Left ventricle myocardium inferior (tissue), 1 donor: ENCODE data around the gene REEP2. TPM values are rescaled to one million over a fixed set of nuclear protein-coding genes. Genes with fewer than 3 reads are reported as not detected.

Experiments
- DNase-seq: peaks from one replicate; pipeline ENCODE4 v3.0.0-alpha.2; 2020
- H3K27ac ChIP-seq: fragments of 200-600 bp; replicated peaks from 2 replicates; pipeline ENCODE4 v1.8.0; 2021
- H3K27me3 ChIP-seq: fragments of 200-600 bp; 2 replicates; pipeline ENCODE4 v1.8.0; 2021; ENCODE audit warnings: low read depth
- H3K36me3 ChIP-seq: fragments of 200-600 bp; 2 replicates; pipeline ENCODE4 v1.8.0; 2021
- H3K4me1 ChIP-seq: fragments of 200-600 bp; 2 replicates; pipeline ENCODE4 v1.8.0; 2021
- H3K4me3 ChIP-seq: fragments of 200-600 bp; 2 replicates; pipeline ENCODE4 v1.8.0; 2021; ENCODE audit warnings: mild to moderate bottlenecking, moderate library complexity
- H3K9me3 ChIP-seq: fragments of 200-600 bp; replicated peaks from 2 replicates; pipeline ENCODE4 v1.8.0; 2021
- intact Hi-C: fragments of 100-400 bp; cut with micrococcal nuclease; formaldehyde crosslinking; loops from one replicate; pipeline ENCODE4 v1.11.0; 2022
- total RNA-seq: library from RNA; stranded (reverse); fragmentation: NEBNext Ultra II Directional; extraction: Animal tissue kit (Norgen Biotek cat#: 25700); gene quantifications from one replicate; pipeline ENCODE4 v1.2.1, GENCODE V29; 2021
- TF ChIP-seq, protein P1 (sequence below): fragments of 200-600 bp; IDR thresholded peaks from 2 replicates; pipeline ENCODE4 v1.8.0; 2021; ENCODE audit warnings: antibody characterized with exemption, mild to moderate bottlenecking, borderline replicate concordance
- donor health status: DM: no; HTN: yes; CAD: no; lungs with severe emphysema.

REEP2 gene
- total RNA-seq, 1 donor from 2014 or later, result 6.6 TPM

DNA sequence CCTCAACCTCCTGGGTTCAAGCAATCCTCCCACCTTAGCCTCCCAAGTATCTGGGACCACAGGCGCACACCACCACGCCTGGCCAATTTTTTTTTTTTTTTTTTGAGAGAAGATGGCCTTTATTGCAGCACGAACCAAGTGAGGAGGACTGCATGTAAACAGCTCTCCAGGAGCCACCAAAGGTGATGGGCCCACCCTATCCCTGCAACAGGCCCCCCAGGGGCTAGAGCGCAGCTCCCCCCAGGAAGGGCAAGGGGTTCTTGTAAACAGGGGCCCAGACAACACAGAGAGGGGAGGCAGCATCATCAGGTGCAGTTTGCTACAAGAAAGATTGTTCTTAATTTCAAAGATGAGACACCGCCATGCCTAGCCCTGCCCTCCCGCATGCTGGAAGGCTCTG is 13.9 kb downstream of the REEP2 start:
- Histone ChIP-seq H3K36me3 (no peaks in the 10 kb centered on the region), H3K27me3 (no peaks in the 10 kb centered on the region), H3K9me3 (no peaks in the 10 kb centered on the region), H3K4me3 (no peak overlapping the region), H3K4me1 (peaks cover 16% of the 10 kb centered on the region), H3K27ac (no peak overlapping the region)
- TF ChIP-seq, protein P1, sequence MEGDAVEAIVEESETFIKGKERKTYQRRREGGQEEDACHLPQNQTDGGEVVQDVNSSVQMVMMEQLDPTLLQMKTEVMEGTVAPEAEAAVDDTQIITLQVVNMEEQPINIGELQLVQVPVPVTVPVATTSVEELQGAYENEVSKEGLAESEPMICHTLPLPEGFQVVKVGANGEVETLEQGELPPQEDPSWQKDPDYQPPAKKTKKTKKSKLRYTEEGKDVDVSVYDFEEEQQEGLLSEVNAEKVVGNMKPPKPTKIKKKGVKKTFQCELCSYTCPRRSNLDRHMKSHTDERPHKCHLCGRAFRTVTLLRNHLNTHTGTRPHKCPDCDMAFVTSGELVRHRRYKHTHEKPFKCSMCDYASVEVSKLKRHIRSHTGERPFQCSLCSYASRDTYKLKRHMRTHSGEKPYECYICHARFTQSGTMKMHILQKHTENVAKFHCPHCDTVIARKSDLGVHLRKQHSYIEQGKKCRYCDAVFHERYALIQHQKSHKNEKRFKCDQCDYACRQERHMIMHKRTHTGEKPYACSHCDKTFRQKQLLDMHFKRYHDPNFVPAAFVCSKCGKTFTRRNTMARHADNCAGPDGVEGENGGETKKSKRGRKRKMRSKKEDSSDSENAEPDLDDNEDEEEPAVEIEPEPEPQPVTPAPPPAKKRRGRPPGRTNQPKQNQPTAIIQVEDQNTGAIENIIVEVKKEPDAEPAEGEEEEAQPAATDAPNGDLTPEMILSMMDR, result no peak
- intact Hi-C loops, result no loop called here
- no peak for DNase-seq

DNA sequence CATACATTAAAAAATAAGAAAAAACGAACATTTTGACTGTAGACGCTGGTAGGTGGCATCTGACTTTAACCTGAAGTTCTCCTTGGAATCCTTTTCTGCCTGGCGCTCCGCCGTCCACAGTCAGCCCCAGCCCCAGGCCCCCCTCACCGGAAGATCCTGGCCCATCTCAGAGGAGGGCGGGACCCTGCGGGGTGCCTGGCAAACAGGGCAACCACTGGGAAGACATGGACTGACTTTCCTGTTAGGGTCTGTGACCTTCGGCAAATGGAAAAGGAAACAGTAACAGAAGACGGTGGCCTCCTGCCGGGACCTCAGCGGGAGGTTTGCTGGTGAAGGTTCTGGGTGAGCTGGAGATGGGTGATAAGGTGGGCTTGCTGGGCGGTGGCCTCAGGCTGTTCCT is 14.7 kb downstream of the REEP2 start:
- Histone ChIP-seq H3K9me3 (no peaks in the 10 kb centered on the region), H3K4me3 (no peak overlapping the region), H3K27me3 (no peaks in the 10 kb centered on the region), H3K36me3 (no peaks in the 10 kb centered on the region), H3K4me1 (peaks cover 25% of the 10 kb centered on the region), H3K27ac (no peak overlapping the region)
- no peak for DNase-seq
- TF ChIP-seq, protein P1, result no peak
- intact Hi-C loops, result no loop called here

DNA sequence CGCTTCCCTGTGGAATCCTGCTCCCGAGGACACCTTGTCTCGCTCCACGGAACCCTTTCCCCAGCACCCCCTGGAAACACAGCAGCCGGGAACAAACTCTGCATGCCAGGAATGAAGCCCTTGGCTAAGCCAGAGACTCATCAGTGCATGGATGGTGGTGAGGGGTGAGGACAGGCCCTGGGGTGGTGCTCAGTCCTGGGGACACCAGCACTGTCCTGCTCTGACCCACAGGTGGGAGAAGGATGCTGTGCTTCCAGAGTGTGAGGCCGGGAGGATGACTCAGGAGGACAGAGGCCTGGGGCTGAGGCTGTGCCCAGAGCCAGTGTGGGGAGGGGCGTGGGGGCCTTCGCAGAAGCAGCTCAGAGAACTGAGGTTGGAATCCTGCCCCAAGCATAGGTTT is 15.3 kb downstream of the REEP2 start:
- H3K36me3 ChIP-seq, result no peaks in the 10 kb centered on the region
- no peaks in the 10 kb centered on the region for H3K9me3 ChIP-seq
- no peaks in the 10 kb centered on the region for H3K27me3 ChIP-seq
- TF ChIP-seq, protein P1, result no peak
- H3K4me3 ChIP-seq, result no peak overlapping the region
- intact Hi-C loops, result no loop called here
- H3K4me1 ChIP-seq, result peaks cover 31% of the 10 kb centered on the region
- H3K27ac ChIP-seq, result no peak overlapping the region
- DNase-seq, result no peak

DNA sequence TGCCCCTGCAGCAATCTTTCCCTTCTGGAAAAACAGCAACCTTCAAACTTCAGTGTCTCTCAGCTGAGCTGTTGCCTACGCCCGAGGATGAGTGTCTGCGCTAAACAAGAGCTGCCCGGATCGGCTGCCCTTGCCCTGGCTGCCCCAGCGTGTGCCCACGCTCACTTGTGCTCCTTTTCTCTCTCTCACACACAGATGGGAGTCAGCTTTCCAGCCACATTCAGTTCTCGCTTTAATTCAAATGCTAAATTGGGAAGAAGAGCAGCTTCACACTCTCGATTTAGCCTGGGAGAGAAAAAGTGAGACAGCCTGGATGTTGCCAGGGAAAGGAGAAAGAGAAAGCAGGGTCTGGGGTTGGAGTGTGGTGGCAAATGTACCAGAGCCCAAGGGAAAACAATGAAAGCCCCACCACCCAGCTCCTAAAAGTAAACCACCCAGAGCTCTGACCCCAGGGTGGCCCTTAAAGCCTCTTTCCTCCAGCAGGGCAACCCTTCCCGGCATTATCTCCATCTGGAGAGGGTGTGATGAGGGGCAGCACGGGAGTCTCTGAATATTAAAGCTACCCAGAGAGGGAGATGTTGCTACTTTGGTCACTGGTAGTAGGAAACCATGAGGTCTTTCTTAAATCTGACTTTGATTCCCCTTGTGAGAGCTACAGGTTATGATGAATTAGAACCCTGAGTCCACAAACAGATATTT is 16.5 kb downstream of the REEP2 start:
- intact Hi-C loops, result loop anchor here (5.0 kb wide), 1 partner anchor 47 kb away; no protein-coding TSS in a partner anchor
- Histone ChIP-seq H3K4me3 (no peak overlapping the region), H3K4me1 (peaks cover 34% of the 10 kb centered on the region), H3K9me3 (no peaks in the 10 kb centered on the region), H3K36me3 (no peaks in the 10 kb centered on the region), H3K27me3 (no peaks in the 10 kb centered on the region), H3K27ac (no peak overlapping the region)
- no peak for DNase-seq
- TF ChIP-seq, protein P1, result no peak

DNA sequence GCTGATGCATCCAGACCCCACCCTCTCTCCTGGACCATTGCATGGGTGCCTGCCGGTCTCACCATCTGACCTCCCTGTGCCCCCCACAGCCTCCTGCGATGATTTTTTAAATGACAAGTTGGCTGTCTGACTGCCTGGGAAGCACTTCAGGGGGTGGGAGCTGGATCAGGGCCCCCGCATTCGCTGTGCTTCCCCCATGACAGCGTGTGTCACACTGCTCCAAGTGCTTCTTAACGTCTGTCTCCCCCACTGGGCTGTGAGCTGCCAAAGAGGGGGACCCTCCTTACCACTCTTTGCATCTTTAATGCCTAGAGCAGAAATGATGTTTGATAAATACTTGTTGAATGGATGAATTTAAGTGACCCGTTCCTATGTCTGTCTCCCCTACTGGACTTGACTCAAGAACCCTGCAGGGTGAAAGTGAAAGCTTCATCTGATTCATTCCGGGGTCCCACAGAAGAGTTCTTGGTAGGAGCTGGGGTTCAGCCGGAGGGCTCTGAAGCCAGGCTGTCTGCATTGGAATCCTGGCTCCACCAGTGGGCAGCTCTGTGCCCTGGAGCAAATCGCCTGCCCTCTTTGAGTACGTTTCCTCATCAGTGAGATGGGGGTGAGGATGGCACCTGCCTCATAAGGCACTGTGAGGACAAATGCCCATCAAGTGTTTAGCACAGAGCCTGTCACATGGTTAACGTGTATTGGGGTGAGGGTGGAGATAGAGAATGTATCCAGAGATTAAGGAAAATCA is 18.8 kb downstream of the REEP2 start:
- TF ChIP-seq, protein P1, result no peak

More for the DNA sequence above, 18.8 kb downstream of the REEP2 start:
- H3K4me1 ChIP-seq, result peaks cover 51% of the 10 kb centered on the region
- peak overlapping the region; percentile 53 for H3K27ac ChIP-seq
- H3K9me3 ChIP-seq, result no peaks in the 10 kb centered on the region
- no peaks in the 10 kb centered on the region for H3K36me3 ChIP-seq
- H3K27me3 ChIP-seq, result no peaks in the 10 kb centered on the region
- intact Hi-C loops, result loop anchor here (5.0 kb wide), 1 partner anchor 45 kb away; no protein-coding TSS in a partner anchor
- peak overlapping the region; percentile 29 for H3K4me3 ChIP-seq
- no peak for DNase-seq
